Body of pancreas (tissue), 4 donors: Measurements from ENCODE around the gene WWOX. TPM values are rescaled to one million over a fixed set of nuclear protein-coding genes. Genes with fewer than 3 reads are reported as not detected.

ENCODE experiments used
- ATAC-seq: fragments of 150-250 bp; one replicate; pipeline ENCODE4 v1.9.1; 2016
- DNase-seq, 4 donors: peaks; one replicate each; pipeline ENCODE4 v3.0.0-alpha.2; 2019
- H3K27ac ChIP-seq, 4 donors: fragments of 200-600 bp; sonication (generic); 1 replicate in 3 of 4; 2 replicates in 1 of 4; pipeline versions ENCODE4 v1.5.1 to v1.6.1; 2016 to 2019; ENCODE audit warnings: mild to moderate bottlenecking in 1 of 4, mixed read lengths in 1 of 4, moderate library complexity in 1 of 4
- H3K27me3 ChIP-seq, 2 donors: fragments of 200-600 bp; sonication (generic); one replicate each; pipeline ENCODE4 v1.6.0; 2016; ENCODE audit warnings: mild to moderate bottlenecking in 1 of 2
- H3K36me3 ChIP-seq, 2 donors: fragments of 200-600 bp; sonication (generic); replicated peaks in 1 of 2; 2 replicates each; pipeline ENCODE4 v1.5.1; 2016; ENCODE audit warnings: low read depth in 2 of 2; ENCODE audit not compliant: insufficient read depth in 1 of 2
- H3K4me1 ChIP-seq: fragments of 200-600 bp; sonication (generic); one replicate; pipeline ENCODE4 v1.6.0; 2016
- H3K4me3 ChIP-seq, 2 donors: fragments of 200-600 bp; sonication (generic); 1 replicate in 1 of 2; 2 replicates in 1 of 2; pipeline ENCODE4 v1.5.1; 2016 to 2019
- H3K9me3 ChIP-seq, 3 donors: fragments of 200-600 bp; sonication (generic); 1 replicate in 2 of 3; 2 replicates in 1 of 3; pipeline ENCODE4 v1.5.1; 2016
- CTCF ChIP-seq, 7 experiments: fragments of 450-650 bp in 4 of 7; fragments of 200-600 bp in 3 of 7; sonication (generic) in 3 of 7; IDR thresholded peaks; one replicate each; pipeline ENCODE4 v1.5.1; 2016 to 2019; ENCODE audit warnings: antibody characterized with exemption in 7 of 7
- POLR2A ChIP-seq, 3 donors: fragments of 450-650 bp; IDR thresholded peaks; one replicate each; pipeline ENCODE4 v1.6.1; 2016; ENCODE audit warnings: antibody characterized with exemption in 3 of 3, mild to moderate bottlenecking in 2 of 3
- WGBS, 2 donors: methylation state at CpG; one replicate each; pipeline ENCODE4 v1.1.5; 2017; 5-methylcytosine and 5-hydroxymethylcytosine counted together
- intact Hi-C: fragments of 100-400 bp; cut with DNase I; formaldehyde crosslinking; loops from one replicate; pipeline ENCODE4 v1.15.1; 2023
- total RNA-seq, 2 donors: library from RNA; depleted of rRNA; stranded (reverse); fragments of >200 nt; gene quantifications; one replicate each; pipeline ENCODE4 v1.1.0, GENCODE V29; 2016

Gene WWOX
- total RNA-seq, 2 donors from 2014 or later, result 52.7 to 67.2 TPM

GRCh38 chr16:78340590-78340989 is 241.1 kb downstream of the WWOX start:
- DNase-seq (no peak), ATAC-seq (no peak)
- TF ChIP-seq CTCF (IDR thresholded peaks at IDR 0.05) (no peak), POLR2A (IDR thresholded peaks at IDR 0.05) (no peak)
- H3K4me1 ChIP-seq, result no peaks in the 10 kb centered on the region
- H3K27me3 ChIP-seq, result no peaks in the 10 kb centered on the region
- no peaks in the 10 kb centered on the region for H3K36me3 ChIP-seq
- intact Hi-C loops, result no loop called here
- WGBS, 2 donors, result 83% methylated on average over 1 of the region's 1 CpG; no CpG with 5 or more reads in 1 of the 2 donors
- no peak overlapping the region for H3K4me3 ChIP-seq
- no peaks in the 10 kb centered on the region for H3K9me3 ChIP-seq
- no peak overlapping the region for H3K27ac ChIP-seq

- TF ChIP-seq CTCF (IDR thresholded peaks at IDR 0.05) (no peak), POLR2A (IDR thresholded peaks at IDR 0.05) (no peak)
- H3K9me3 ChIP-seq, result no peaks in the 10 kb centered on the region
- no peak for DNase-seq
- H3K4me1 ChIP-seq, result no peaks in the 10 kb centered on the region
- intact Hi-C loops, result no loop called here
- WGBS, 2 donors, result 94% methylated on average over 3 of the region's 3 CpGs; no CpG with 5 or more reads in 1 of the 2 donors
- H3K4me3 ChIP-seq, result no peak overlapping the region
- no peaks in the 10 kb centered on the region for H3K27me3 ChIP-seq
- H3K27ac ChIP-seq, result no peak overlapping the region
- no peak for ATAC-seq
- no peaks in the 10 kb centered on the region for H3K36me3 ChIP-seq
These were observed 248.6 kb downstream of the WWOX start for GRCh38 chr16:78348068-78348467.

- Histone ChIP-seq H3K27ac (no peak overlapping the region), H3K36me3 (no peaks in the 10 kb centered on the region), H3K4me3 (no peak overlapping the region), H3K27me3 (no peaks in the 10 kb centered on the region), H3K4me1 (no peaks in the 10 kb centered on the region), H3K9me3 (no peaks in the 10 kb centered on the region)
- ATAC-seq, result no peak
- WGBS, 2 donors, result 82% methylated on average over 9 of the region's 9 CpGs; no CpG with 5 or more reads in 1 of the 2 donors
- no peak for TF ChIP-seq POLR2A (IDR thresholded peaks at IDR 0.05)
- no peak for TF ChIP-seq CTCF (IDR thresholded peaks at IDR 0.05)
- intact Hi-C loops, result no loop called here
- DNase-seq, result no peak
These were observed 249.4 kb downstream of the WWOX start for GRCh38 chr16:78348886-78349285.

- Histone ChIP-seq H3K36me3 (no peaks in the 10 kb centered on the region), H3K4me3 (no peak overlapping the region), H3K27me3 (no peaks in the 10 kb centered on the region), H3K27ac (no peak overlapping the region), H3K4me1 (no peaks in the 10 kb centered on the region), H3K9me3 (no peaks in the 10 kb centered on the region)
- intact Hi-C loops, result no loop called here
- WGBS, 2 donors, result 86 to 96% methylated on average over 1 of the region's 1 CpG
- DNase-seq (no peak), ATAC-seq (no peak)
- TF ChIP-seq POLR2A (IDR thresholded peaks at IDR 0.05) (no peak), CTCF (IDR thresholded peaks at IDR 0.05) (no peak)
These were observed 252.7 kb downstream of the WWOX start for GRCh38 chr16:78352184-78352583.

- Histone ChIP-seq H3K9me3 (no peaks in the 10 kb centered on the region), H3K27ac (no peak overlapping the region), H3K27me3 (no peaks in the 10 kb centered on the region), H3K4me3 (no peak overlapping the region), H3K36me3 (no peaks in the 10 kb centered on the region), H3K4me1 (no peaks in the 10 kb centered on the region)
- no peak for TF ChIP-seq CTCF (IDR thresholded peaks at IDR 0.05)
- TF ChIP-seq POLR2A (IDR thresholded peaks at IDR 0.05), result no peak
- intact Hi-C loops, result no loop called here
- WGBS, 2 donors, result 37 to 66% methylated on average over 9 of the region's 9 CpGs
- ATAC-seq (no peak), DNase-seq (peak in 2 of 4 donors; percentile 9 to 15)
These were observed 254.3 kb downstream of the WWOX start for GRCh38 chr16:78353640-78354275.
